Endothelial cell (in vitro differentiated cells): ENCODE measurements around the gene C11orf91. TPM values are rescaled to one million over a fixed set of nuclear protein-coding genes. Genes with fewer than 3 reads are reported as not detected.
"Not testable (repeated sequence)": the region's sequence is repeated elsewhere in the genome, so short reads cannot be mapped to it uniquely, and the experiment has no call there.

Source experiments
- DNase-seq: peaks from one replicate; pipeline ENCODE4 v3.0.0; 2021; ENCODE audit warnings: low spot score
- H3K27ac Mint-ChIP-seq: one replicate; pipeline ENCODE4 v1.8.0; 2021; ENCODE audit warnings: mixed read lengths, inconsistent platforms; ENCODE audit not compliant: unreplicated experiment
- H3K27me3 Mint-ChIP-seq: one replicate; pipeline ENCODE4 v1.8.0; 2021; ENCODE audit warnings: mild to moderate bottlenecking, moderate library complexity, mixed read lengths, inconsistent platforms; ENCODE audit not compliant: unreplicated experiment
- H3K36me3 Mint-ChIP-seq: one replicate; pipeline ENCODE4 v1.8.0; 2021; ENCODE audit warnings: mild to moderate bottlenecking, low read depth, mixed read lengths, inconsistent platforms; ENCODE audit not compliant: unreplicated experiment
- H3K4me1 Mint-ChIP-seq: one replicate; pipeline ENCODE4 v1.8.0; 2021; ENCODE audit warnings: mild to moderate bottlenecking, mixed read lengths, inconsistent platforms; ENCODE audit not compliant: unreplicated experiment
- H3K4me3 Mint-ChIP-seq: one replicate; pipeline ENCODE4 v1.8.0; 2021; ENCODE audit warnings: mild to moderate bottlenecking, mixed read lengths, inconsistent platforms; ENCODE audit not compliant: unreplicated experiment
- H3K9me3 Mint-ChIP-seq: one replicate; pipeline ENCODE4 v1.8.0; 2021; ENCODE audit warnings: mixed read lengths, inconsistent platforms; ENCODE audit not compliant: unreplicated experiment
- total RNA-seq: library from RNA; stranded (reverse); fragmentation: NEBNext Ultra II Directional; extraction: Animal tissue kit (Norgen Biotek cat#: 25700); gene quantifications from one replicate; pipeline ENCODE4 v1.2.1, GENCODE V29; 2021; ENCODE audit not compliant: unreplicated experiment
- TF ChIP-seq, protein P1 (sequence below): fragments of 200-600 bp; sonication (generic); IDR thresholded peaks from one replicate; pipeline ENCODE4 v1.5.0; 2021; ENCODE audit warnings: antibody characterized with exemption; ENCODE audit not compliant: unreplicated experiment

The C11orf91 gene
- total RNA-seq, 1 donor from 2014 or later: not detected

DNA sequence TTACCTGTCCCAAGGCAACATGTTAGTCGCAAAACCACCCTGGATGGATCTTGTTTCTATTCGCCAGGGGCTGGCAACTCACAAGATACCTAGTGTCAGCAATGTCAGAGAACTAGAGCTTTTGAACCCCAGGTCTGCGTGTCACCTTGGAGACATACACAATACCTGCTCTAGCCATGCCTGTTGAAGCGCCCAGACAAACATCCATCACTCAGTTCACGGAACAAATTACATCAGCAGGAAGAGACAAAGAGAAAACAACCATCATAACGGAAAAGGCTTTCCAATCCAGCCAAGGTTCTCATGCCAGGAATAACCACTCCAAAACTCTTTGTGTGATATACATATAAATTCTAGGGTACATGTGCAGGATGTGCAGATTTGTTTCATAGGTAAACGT, 33.4 kb upstream of the C11orf91 start:
- Mint-ChIP-seq H3K4me3 (no peak overlapping the region), H3K4me1 (peaks cover 17% of the 10 kb centered on the region), H3K36me3 (peaks cover 5% of the 10 kb centered on the region), H3K27me3 (no peaks in the 10 kb centered on the region), H3K27ac (no peak overlapping the region), H3K9me3 (no peaks in the 10 kb centered on the region)
- DNase-seq: no peak
- TF ChIP-seq, protein P1, sequence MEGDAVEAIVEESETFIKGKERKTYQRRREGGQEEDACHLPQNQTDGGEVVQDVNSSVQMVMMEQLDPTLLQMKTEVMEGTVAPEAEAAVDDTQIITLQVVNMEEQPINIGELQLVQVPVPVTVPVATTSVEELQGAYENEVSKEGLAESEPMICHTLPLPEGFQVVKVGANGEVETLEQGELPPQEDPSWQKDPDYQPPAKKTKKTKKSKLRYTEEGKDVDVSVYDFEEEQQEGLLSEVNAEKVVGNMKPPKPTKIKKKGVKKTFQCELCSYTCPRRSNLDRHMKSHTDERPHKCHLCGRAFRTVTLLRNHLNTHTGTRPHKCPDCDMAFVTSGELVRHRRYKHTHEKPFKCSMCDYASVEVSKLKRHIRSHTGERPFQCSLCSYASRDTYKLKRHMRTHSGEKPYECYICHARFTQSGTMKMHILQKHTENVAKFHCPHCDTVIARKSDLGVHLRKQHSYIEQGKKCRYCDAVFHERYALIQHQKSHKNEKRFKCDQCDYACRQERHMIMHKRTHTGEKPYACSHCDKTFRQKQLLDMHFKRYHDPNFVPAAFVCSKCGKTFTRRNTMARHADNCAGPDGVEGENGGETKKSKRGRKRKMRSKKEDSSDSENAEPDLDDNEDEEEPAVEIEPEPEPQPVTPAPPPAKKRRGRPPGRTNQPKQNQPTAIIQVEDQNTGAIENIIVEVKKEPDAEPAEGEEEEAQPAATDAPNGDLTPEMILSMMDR: no peak

DNA sequence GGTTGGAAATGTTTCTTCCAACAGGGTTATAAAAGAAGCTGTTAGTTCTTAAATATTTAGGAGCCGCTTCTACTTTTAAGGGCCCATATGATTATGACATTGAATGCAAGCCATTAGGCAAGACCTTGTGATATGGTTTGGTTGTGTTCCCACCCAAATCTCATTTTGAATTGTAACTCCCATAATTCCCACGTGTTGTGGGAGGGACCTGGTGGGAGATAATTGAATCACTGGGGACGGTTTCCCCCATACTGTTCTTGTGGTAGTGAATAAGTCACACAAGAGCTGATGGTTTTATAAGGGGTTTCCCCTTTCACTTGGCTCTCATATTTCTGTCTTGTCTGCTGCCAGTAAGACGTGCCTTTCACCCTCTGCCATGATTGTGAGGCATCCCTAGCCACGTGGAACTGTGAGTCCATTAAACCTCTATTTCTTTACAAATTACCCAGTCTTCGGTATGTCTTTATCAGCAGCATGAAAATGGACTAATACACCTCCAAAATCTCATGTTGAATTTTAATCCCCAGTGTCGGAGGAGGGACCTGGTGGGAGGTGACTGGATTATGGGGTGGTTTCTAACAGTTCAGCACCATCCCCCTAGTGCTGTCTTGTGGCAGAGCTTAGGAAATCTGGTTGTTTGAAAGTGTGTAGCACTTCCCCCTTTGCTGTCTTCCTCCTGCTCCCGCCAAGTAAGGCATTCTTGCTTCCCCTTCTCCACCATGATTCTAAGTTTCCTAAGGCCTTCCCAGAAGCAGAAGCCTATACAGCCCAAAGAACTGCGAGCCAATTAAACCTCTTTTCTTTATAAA, 31.3 kb upstream of the C11orf91 start:
- no peak for DNase-seq
- Mint-ChIP-seq H3K4me3 (no peak overlapping the region), H3K9me3 (no peaks in the 10 kb centered on the region), H3K4me1 (peaks cover 14% of the 10 kb centered on the region), H3K27ac (no peak overlapping the region), H3K27me3 (no peaks in the 10 kb centered on the region), H3K36me3 (peaks cover 5% of the 10 kb centered on the region)
- TF ChIP-seq, protein P1: no peak

DNA sequence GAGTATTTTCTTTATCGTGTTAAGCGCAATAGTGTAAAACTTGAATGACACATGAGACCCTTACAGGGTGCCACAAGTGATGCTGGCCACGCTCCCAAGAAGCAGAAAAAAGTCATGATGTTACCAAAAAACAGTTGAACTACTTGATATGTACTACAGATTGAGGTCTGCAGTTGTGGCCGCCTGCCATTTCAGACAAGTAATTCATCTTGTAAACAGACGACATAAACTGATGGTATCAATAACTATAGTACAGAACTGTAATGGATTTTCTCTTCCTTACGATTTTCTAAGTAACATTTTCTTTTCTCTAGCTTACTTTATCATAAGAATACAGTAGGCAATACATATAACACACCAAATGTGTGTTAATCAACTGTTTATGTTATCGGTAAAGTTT, 30.1 kb upstream of the C11orf91 start:
- TF ChIP-seq, protein P1: no peak
- H3K27me3 Mint-ChIP-seq: no peaks in the 10 kb centered on the region
- no peak overlapping the region for H3K27ac Mint-ChIP-seq
- H3K9me3 Mint-ChIP-seq: no peaks in the 10 kb centered on the region
- H3K36me3 Mint-ChIP-seq: peaks cover 5% of the 10 kb centered on the region
- no peak overlapping the region for H3K4me3 Mint-ChIP-seq
- no peak for DNase-seq
- H3K4me1 Mint-ChIP-seq: peaks cover 12% of the 10 kb centered on the region

GRCh38 chr11:33729072-33729664, 28.5 kb upstream of the C11orf91 start:
- H3K4me1 Mint-ChIP-seq: peaks cover 15% of the 10 kb centered on the region
- not testable (repeated sequence) for H3K4me3 Mint-ChIP-seq, DNase-seq, H3K27ac Mint-ChIP-seq, H3K9me3 Mint-ChIP-seq, H3K27me3 Mint-ChIP-seq, H3K36me3 Mint-ChIP-seq

- not testable (repeated sequence) for H3K27me3 Mint-ChIP-seq, H3K27ac Mint-ChIP-seq, H3K4me3 Mint-ChIP-seq, H3K9me3 Mint-ChIP-seq, DNase-seq, H3K36me3 Mint-ChIP-seq
- peaks cover 26% of the 10 kb centered on the region for H3K4me1 Mint-ChIP-seq
These were observed 26.9 kb upstream of the C11orf91 start for GRCh38 chr11:33727539-33727938.

DNA sequence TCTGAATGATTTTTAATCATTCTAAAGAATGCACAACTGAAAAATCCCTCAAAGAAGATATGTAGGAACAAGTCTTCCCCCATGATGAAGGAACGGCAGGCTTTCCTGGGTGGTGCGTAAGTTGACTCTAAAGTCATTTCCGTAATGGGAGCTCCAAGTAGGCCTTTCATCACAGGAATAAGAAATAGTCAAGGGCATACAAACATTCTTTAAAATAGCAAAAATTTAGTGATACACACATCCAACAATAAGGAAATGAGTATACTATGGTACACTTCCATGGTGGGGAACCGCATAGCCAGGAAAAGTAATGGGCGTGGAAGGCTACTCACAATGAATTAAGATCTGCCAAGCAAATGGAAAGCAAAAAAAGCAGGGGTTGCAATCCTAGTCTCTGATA, 24.9 kb upstream of the C11orf91 start:
- H3K36me3 Mint-ChIP-seq: peaks cover 10% of the 10 kb centered on the region
- H3K27me3 Mint-ChIP-seq: no peaks in the 10 kb centered on the region
- H3K27ac Mint-ChIP-seq: no peak overlapping the region
- no peak for DNase-seq
- TF ChIP-seq, protein P1: no peak
- no peaks in the 10 kb centered on the region for H3K9me3 Mint-ChIP-seq
- H3K4me1 Mint-ChIP-seq: peaks cover 40% of the 10 kb centered on the region
- no peak overlapping the region for H3K4me3 Mint-ChIP-seq
